SH-SY5Y (cell line): Measurements from ENCODE around the gene BLID.

ENCODE experiments used
- GATA2 ChIP-seq: IDR thresholded peaks from 2 replicates; pipeline ENCODE4 v1.6.1; 2011; ENCODE audit warnings: mild to moderate bottlenecking, low read depth, low read length
- GATA3 ChIP-seq: IDR thresholded peaks from 2 replicates; pipeline ENCODE4 v1.6.1; 2011; ENCODE audit warnings: low read depth, mild to moderate bottlenecking, low read length, moderate library complexity

GRCh38 chr11:122114976-122115375, 1.0 kb downstream of the BLID start:
- no peak for TF ChIP-seq GATA2
- no peak for TF ChIP-seq GATA3
